T-helper 17 cell (primary cell): Measurements from ENCODE around the gene OR4K13. TPM values are rescaled to one million over a fixed set of nuclear protein-coding genes. Genes with fewer than 3 reads are reported as not detected.

Experiments
- ATAC-seq: fragments of 150-1000 bp; cut with Tn5 transposase; 2 replicates; pipeline ENCODE4 v1.10.0; 2021; ENCODE audit warnings: mild to moderate bottlenecking, moderate library complexity
- DNase-seq, 3 donors: peaks; one replicate each; pipeline versions ENCODE4 v3.0.0 to v3.0.0-alpha.2; 2020 to 2021
- H3K9me3 ChIP-seq: one replicate; pipeline ENCODE4 v1.7.0; 2013; ENCODE audit warnings: low read length, mild to moderate bottlenecking; ENCODE audit not compliant: control insufficient read depth, poor library complexity, severe bottlenecking
- H3K27ac Mint-ChIP-seq: one replicate; pipeline ENCODE4 v1.8.0; 2022; ENCODE audit warnings: mild to moderate bottlenecking, moderate library complexity, mixed read lengths
- H3K27me3 Mint-ChIP-seq: one replicate; pipeline ENCODE4 v1.8.0; 2022; ENCODE audit warnings: mixed read lengths
- H3K36me3 Mint-ChIP-seq: one replicate; pipeline ENCODE4 v1.8.0; 2022; ENCODE audit warnings: low read depth, mixed read lengths
- H3K4me1 Mint-ChIP-seq: one replicate; pipeline ENCODE4 v1.8.0; 2022; ENCODE audit warnings: mild to moderate bottlenecking, mixed read lengths
- H3K4me3 Mint-ChIP-seq: one replicate; pipeline ENCODE4 v1.8.0; 2022; ENCODE audit warnings: mild to moderate bottlenecking, moderate library complexity, mixed read lengths
- total RNA-seq, 4 donors: library from RNA in 2 of 4; stranded (reverse) in 2 of 4; gene quantifications; one replicate each; pipeline ENCODE4 v1.2.3 and lab custom pipeline; 2022 to 2026

OR4K13 gene
- not detected for total RNA-seq
- 0 reads per million in 2 donors for total RNA-seq (lab: John Stamatoyannopoulos, UW)

GRCh38 chr14:20035938-20036337 lies at the start of gene OR4K13:
TSS of gene OR4K13 (minus strand) at chr14:20036038. CDS start at chr14:20034758, 1,280 bp downstream.
- Mint-ChIP-seq H3K27ac (no peak within 1 kb of the TSS), H3K36me3 (no peaks in the 10 kb centered on the region), H3K4me3 (no peak within 1 kb of the TSS), H3K4me1 (peaks cover 2% of the 10 kb centered on the region), H3K27me3 (no peaks in the 10 kb centered on the region)
- DNase-seq (no peak), ATAC-seq (no peak)
- H3K9me3 ChIP-seq, result no peaks in the 10 kb centered on the region

- H3K9me3 ChIP-seq, result no peaks in the 10 kb centered on the region
- DNase-seq, result no peak
Measured at GRCh38 chr14:20059745-20060144, 23.9 kb upstream of the OR4K13 start, which contains the start of gene OR4L1. TSS of gene OR4L1 (plus strand) at chr14:20060045. CDS start at chr14:20060045, 0 bp downstream.

GRCh38 chr14:20048202-20048601 lies 12.4 kb upstream of the OR4K13 start:
- no peak for DNase-seq
- no peak for ATAC-seq
- H3K4me1 Mint-ChIP-seq, result no peaks in the 10 kb centered on the region
- no peak overlapping the region for H3K27ac Mint-ChIP-seq
- no peak overlapping the region for H3K4me3 Mint-ChIP-seq
- H3K9me3 ChIP-seq, result no peaks in the 10 kb centered on the region
- peaks cover 18% of the 10 kb centered on the region for H3K27me3 Mint-ChIP-seq
- H3K36me3 Mint-ChIP-seq, result peaks cover 2% of the 10 kb centered on the region

More at GRCh38 chr14:20059745-20060144, 23.9 kb upstream of the OR4K13 start, which contains the start of gene OR4L1:
- Mint-ChIP-seq H3K27ac (no peak within 1 kb of the TSS), H3K4me1 (peaks cover 2% of the 10 kb centered on the region), H3K27me3 (peaks cover 9% of the 10 kb centered on the region), H3K4me3 (no peak within 1 kb of the TSS), H3K36me3 (no peaks in the 10 kb centered on the region)
- no peak for ATAC-seq

- H3K4me3 Mint-ChIP-seq, result no peak overlapping the region
- H3K4me1 Mint-ChIP-seq, result no peaks in the 10 kb centered on the region
- H3K9me3 ChIP-seq, result no peaks in the 10 kb centered on the region
- ATAC-seq (no peak), DNase-seq (no peak)
- H3K27me3 Mint-ChIP-seq, result peaks cover 8% of the 10 kb centered on the region
- no peak overlapping the region for H3K27ac Mint-ChIP-seq
- H3K36me3 Mint-ChIP-seq, result peaks cover 3% of the 10 kb centered on the region
Measured at GRCh38 chr14:20044243-20044642, 8.4 kb upstream of the OR4K13 start.

GRCh38 chr14:20035449-20035848 lies 389 bp downstream of the OR4K13 start:
- H3K27me3 Mint-ChIP-seq, result no peaks in the 10 kb centered on the region
- no peak overlapping the region for H3K4me3 Mint-ChIP-seq
- no peak for ATAC-seq
- no peak for DNase-seq
- H3K27ac Mint-ChIP-seq, result no peak overlapping the region
- H3K36me3 Mint-ChIP-seq, result no peaks in the 10 kb centered on the region
- H3K9me3 ChIP-seq, result no peaks in the 10 kb centered on the region
- H3K4me1 Mint-ChIP-seq, result peaks cover 2% of the 10 kb centered on the region

- H3K9me3 ChIP-seq, result no peaks in the 10 kb centered on the region
- H3K4me3 Mint-ChIP-seq, result no peak overlapping the region
- no peak for ATAC-seq
- peaks cover 2% of the 10 kb centered on the region for H3K4me1 Mint-ChIP-seq
- no peak for DNase-seq
- no peaks in the 10 kb centered on the region for H3K36me3 Mint-ChIP-seq
- H3K27ac Mint-ChIP-seq, result no peak overlapping the region
- no peaks in the 10 kb centered on the region for H3K27me3 Mint-ChIP-seq
Measured at GRCh38 chr14:20031058-20031457, 4.8 kb downstream of the OR4K13 start.

- no peak within 1 kb of the TSS for H3K27ac Mint-ChIP-seq
- H3K9me3 ChIP-seq, result no peaks in the 10 kb centered on the region
- H3K4me3 Mint-ChIP-seq, result no peak within 1 kb of the TSS
- peaks cover 9% of the 10 kb centered on the region for H3K27me3 Mint-ChIP-seq
- no peaks in the 10 kb centered on the region for H3K4me1 Mint-ChIP-seq
- DNase-seq (no peak), ATAC-seq (no peak)
- no peaks in the 10 kb centered on the region for H3K36me3 Mint-ChIP-seq
Measured at GRCh38 chr14:20019257-20019865, 16.5 kb downstream of the OR4K13 start, which contains the start of gene OR4K14. TSS of gene OR4K14 (minus strand) at chr14:20019307. CDS start at chr14:20015193, 4,114 bp downstream.

GRCh38 chr14:20008156-20008555 lies 27.7 kb downstream of the OR4K13 start:
- DNase-seq, result no peak
- H3K36me3 Mint-ChIP-seq, result peaks cover 4% of the 10 kb centered on the region
- H3K27ac Mint-ChIP-seq, result no peak overlapping the region
- H3K4me1 Mint-ChIP-seq, result peaks cover 4% of the 10 kb centered on the region
- H3K9me3 ChIP-seq, result no peaks in the 10 kb centered on the region
- ATAC-seq, result no peak
- no peaks in the 10 kb centered on the region for H3K27me3 Mint-ChIP-seq
- H3K4me3 Mint-ChIP-seq, result no peak overlapping the region

- no peak overlapping the region for H3K4me3 Mint-ChIP-seq
Measured at GRCh38 chr14:20002319-20002718, 33.5 kb downstream of the OR4K13 start.

GRCh38 chr14:20001863-20002262 lies 34.0 kb downstream of the OR4K13 start, which contains the start of gene OR4Q2:
TSS of gene OR4Q2 (plus strand) at chr14:20002163.
- Mint-ChIP-seq H3K4me3 (no peak within 1 kb of the TSS), H3K27ac (no peak within 1 kb of the TSS), H3K4me1 (no peaks in the 10 kb centered on the region), H3K27me3 (peaks cover 6% of the 10 kb centered on the region), H3K36me3 (peaks cover 2% of the 10 kb centered on the region)
- no peaks in the 10 kb centered on the region for H3K9me3 ChIP-seq
- ATAC-seq, result no peak
- DNase-seq, result no peak

More at GRCh38 chr14:20002319-20002718, 33.5 kb downstream of the OR4K13 start:
- no peaks in the 10 kb centered on the region for H3K9me3 ChIP-seq
- DNase-seq, result no peak
- Mint-ChIP-seq H3K4me1 (no peaks in the 10 kb centered on the region), H3K27ac (no peak overlapping the region), H3K27me3 (peaks cover 6% of the 10 kb centered on the region), H3K36me3 (peaks cover 2% of the 10 kb centered on the region)
- no peak for ATAC-seq

GRCh38 chr14:19993438-19993837 lies 42.4 kb downstream of the OR4K13 start:
- Mint-ChIP-seq H3K4me3 (no peak overlapping the region), H3K4me1 (peaks cover 3% of the 10 kb centered on the region), H3K27me3 (no peaks in the 10 kb centered on the region), H3K27ac (no peak overlapping the region), H3K36me3 (no peaks in the 10 kb centered on the region)
- no peak for DNase-seq
- no peaks in the 10 kb centered on the region for H3K9me3 ChIP-seq
- ATAC-seq, result no peak
